HG03039 (cell line): ENCODE results near the gene XCL2.
"Not testable (repeated sequence)": the region's sequence is repeated elsewhere in the genome, so short reads cannot be mapped to it uniquely, and the experiment has no call there.

Experiments
- ATAC-seq: cut with Tn5 transposase; IDR thresholded peaks from one replicate; pipeline ENCODE4 v1.9.1; 2021; ENCODE audit warnings: mild to moderate bottlenecking, moderate library complexity; ENCODE audit not compliant: unreplicated experiment

XCL2 gene, protein sequence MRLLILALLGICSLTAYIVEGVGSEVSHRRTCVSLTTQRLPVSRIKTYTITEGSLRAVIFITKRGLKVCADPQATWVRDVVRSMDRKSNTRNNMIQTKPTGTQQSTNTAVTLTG

DNA sequence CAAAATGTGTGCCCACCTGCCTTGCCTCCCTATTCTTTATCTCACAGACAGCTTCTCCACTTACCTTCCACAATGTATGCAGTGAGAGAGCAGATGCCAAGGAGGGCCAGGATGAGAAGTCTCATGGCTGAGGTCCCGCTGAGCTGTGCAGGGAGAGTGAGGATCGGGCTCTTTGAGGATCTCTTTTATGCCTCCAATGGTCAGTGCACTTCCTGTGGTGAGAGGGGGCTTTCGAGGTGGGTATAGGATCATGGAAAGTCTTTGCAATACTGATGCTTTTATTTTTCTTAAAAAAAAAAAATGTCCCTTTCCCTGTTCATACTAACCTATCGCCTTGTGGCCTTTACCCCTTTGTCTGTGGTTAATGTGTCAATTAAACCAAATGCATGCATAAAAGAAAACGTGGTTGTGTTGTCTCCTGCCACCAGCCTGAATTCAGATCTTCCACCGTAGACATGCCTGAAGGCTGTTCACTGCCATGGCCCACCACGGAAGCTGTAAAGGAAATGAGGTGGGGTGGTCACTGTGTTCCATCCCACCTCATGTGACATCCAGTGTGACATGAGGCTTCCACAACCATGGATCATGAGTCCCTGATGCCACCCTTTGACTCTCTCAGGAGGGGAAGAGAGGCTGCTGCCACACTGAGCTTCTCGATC lies at the start of gene XCL2:
Gene XCL2 (minus strand): TSS at position 158 of the 659 bp plus-strand sequence. CDS start 33 bp downstream, at position 125.
- not testable (repeated sequence) for ATAC-seq

- ATAC-seq: no peak
Observed at GRCh38 chr1:168591641-168592250, 47.9 kb upstream of the XCL2 start.

- ATAC-seq: no peak
Observed at GRCh38 chr1:168591066-168591465, 47.3 kb upstream of the XCL2 start.

DNA sequence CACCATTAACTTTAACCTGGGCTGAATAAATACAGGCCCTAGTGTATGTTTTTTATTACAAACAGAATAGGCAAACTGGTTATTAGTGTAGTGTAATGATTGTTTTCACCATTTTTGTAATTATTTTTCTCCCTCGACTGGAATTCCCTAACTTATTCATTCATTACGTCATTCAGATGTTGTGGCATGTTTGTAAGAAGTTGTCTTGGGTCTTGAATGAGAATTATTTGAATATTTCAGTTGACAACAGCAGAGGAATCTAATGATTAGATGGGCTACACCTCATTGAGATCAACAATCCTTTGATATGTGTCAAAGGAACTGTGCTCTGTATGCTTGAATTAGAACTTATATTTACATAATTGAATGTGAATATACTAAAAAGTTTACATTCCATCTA lies 45.4 kb upstream of the XCL2 start:
- ATAC-seq: no peak

DNA sequence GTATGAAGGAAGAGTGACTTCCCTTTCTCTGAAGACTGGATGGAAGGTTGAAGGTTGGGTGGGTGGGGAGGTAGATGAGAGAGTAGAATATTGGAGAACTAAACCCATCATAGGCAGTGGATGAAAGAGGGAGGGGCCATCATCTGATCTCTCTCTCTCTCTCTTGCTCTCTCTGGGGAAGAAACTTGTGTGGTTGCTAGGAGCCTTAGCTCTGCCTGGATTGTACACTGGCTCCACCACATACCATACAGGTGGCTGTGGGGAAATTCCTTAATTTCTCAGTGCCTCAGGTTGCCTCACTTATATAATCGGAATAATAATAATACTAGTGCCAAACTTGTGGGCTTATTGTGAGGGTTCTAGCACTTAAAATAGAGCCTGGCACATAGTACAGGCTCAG lies 42.1 kb upstream of the XCL2 start:
- ATAC-seq: no peak

DNA sequence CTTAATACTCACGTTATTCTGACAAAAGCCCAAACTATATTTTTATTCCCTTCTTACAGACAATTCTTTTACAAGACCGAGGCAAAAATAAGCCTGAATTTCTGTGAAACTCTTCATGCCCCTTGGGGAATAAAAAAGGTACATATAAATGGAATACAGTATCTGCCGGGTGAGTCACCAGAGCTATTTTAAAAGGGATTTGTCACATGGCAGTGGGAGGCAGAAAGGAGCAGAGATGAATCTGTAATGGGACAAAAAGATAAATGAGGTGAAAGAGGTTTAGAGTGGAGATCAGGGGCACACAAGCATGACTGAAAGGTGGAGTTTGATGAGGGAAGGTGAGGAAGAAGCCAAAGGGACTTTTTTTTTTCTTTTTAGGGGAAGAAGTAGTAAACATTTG lies 41.4 kb upstream of the XCL2 start:
- no peak for ATAC-seq

GRCh38 chr1:168583571-168583970 lies 39.8 kb upstream of the XCL2 start:
- ATAC-seq: no peak

GRCh38 chr1:168582688-168583336 lies 39.0 kb upstream of the XCL2 start:
- no peak for ATAC-seq

GRCh38 chr1:168581817-168582572 lies 38.2 kb upstream of the XCL2 start:
- ATAC-seq: no peak

GRCh38 chr1:168580991-168581390 lies 37.2 kb upstream of the XCL2 start:
- not testable (repeated sequence) for ATAC-seq

GRCh38 chr1:168580290-168580689 lies 36.5 kb upstream of the XCL2 start:
- ATAC-seq: not testable (repeated sequence)

- not testable (repeated sequence) for ATAC-seq
Observed at GRCh38 chr1:168578531-168579185, 34.9 kb upstream of the XCL2 start.

DNA sequence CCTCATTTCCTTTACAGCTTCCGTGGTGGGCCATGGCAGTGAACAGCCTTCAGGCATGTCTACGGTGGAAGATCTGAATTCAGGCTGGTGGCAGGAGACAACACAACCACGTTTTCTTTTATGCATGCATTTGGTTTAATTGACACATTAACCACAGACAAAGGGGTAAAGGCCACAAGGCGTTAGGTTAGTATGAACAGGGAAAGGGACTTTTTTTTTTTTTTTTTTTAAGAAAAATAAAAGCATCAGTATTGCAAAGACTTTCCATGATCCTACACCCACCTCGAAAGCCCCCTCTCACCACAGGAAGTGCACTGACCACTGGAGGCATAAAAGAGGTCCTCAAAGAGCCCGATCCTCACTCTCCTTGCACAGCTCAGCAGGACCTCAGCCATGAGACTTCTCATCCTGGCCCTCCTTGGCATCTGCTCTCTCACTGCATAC lies 32.5 kb upstream of the XCL2 start, which contains the start of gene XCL1:
Gene XCL1 (plus strand): TSS at position 361 of the 444 bp plus-strand sequence. CDS start 33 bp downstream, at position 394.
- ATAC-seq: not testable (repeated sequence)

GRCh38 chr1:168574234-168574633 lies 30.4 kb upstream of the XCL2 start:
- not testable (repeated sequence) for ATAC-seq

DNA sequence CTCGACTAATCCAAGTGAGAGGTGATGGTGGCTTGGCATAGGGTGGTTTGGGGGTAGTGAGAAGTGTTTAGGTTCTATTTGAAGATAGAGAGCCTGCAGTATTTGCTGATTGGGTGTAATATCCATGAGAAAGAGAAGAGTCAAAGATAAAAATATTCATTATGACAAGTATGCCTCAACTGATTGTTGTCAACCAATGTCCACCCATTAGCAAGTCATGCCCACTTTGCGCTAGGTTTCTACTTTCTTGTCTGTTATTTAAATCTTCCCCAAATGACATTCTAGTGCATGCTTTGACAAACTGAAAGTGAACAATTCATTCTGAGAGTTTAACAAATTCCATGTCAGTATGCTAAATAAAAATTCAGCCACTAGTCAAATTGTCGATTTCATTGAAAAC lies 28.8 kb upstream of the XCL2 start:
- no peak for ATAC-seq

DNA sequence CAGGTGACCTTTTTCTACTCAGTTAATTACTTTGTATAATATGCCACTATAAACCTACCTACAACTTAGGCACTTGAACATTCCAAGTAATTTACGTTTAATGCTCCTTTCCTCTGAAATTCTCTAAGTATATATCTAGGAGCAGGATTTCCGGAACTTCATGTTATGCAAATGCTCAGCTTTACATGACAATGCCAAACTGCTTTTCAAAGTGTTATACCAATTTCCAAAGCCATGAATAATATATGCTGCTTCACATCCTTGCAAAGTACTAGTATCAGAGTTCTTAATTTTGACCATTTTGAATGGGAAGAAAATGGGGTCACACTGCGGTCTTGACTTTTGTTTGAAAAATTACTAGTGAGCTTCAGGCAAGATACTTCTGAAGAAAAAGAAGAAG lies 26.9 kb upstream of the XCL2 start:
- no peak for ATAC-seq

DNA sequence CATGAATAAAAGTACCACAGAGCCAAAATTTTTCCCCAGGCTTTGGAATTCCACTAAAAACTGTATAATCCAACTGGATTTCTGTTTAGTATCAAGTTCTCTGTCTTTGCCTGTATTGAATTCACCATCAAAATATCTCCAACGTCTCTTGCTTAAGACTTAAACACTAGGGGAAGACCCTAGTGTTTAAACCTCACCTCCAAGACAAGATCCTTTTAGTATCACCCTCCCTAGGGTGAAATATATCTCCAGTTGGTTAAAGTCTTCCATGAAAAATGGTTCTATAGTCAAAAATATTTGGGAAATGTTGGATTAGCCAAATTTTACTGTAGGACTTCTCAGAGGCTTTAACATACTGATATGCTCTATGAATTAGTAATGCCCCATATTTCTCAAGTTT lies 24.5 kb upstream of the XCL2 start:
- no peak for ATAC-seq

GRCh38 chr1:168567568-168567967 lies 23.8 kb upstream of the XCL2 start:
- no peak for ATAC-seq

- no peak for ATAC-seq
Observed at GRCh38 chr1:168567007-168567406, 23.2 kb upstream of the XCL2 start.

DNA sequence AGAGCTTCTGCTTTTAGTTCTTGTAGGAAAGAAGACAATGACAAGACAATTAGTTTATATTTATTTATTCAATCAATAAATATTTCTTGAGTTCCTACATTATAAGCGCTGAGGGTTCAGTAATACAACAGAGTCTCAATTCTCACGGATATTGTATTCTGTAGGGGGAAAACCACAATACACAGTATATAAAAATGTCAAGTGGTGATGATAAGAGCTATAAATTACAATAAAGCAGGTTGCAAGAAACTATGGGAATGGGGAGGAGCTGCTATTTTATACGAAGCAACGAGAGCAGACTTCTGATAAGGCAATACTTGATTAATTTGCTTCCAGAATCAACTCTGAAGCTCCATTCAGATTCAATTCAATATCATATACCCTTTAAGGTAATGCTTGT lies 22.0 kb upstream of the XCL2 start:
- ATAC-seq: no peak
